Measurements from ENCODE around the gene POU3F1. TPM values are rescaled to one million over a fixed set of nuclear protein-coding genes. Genes with fewer than 3 reads are reported as not detected.

Gene POU3F1
- total and polyA plus RNA-seq, 9 donors = 0.04 to 0.53 (median 0.15) TPM; not detected in 4

DNA sequence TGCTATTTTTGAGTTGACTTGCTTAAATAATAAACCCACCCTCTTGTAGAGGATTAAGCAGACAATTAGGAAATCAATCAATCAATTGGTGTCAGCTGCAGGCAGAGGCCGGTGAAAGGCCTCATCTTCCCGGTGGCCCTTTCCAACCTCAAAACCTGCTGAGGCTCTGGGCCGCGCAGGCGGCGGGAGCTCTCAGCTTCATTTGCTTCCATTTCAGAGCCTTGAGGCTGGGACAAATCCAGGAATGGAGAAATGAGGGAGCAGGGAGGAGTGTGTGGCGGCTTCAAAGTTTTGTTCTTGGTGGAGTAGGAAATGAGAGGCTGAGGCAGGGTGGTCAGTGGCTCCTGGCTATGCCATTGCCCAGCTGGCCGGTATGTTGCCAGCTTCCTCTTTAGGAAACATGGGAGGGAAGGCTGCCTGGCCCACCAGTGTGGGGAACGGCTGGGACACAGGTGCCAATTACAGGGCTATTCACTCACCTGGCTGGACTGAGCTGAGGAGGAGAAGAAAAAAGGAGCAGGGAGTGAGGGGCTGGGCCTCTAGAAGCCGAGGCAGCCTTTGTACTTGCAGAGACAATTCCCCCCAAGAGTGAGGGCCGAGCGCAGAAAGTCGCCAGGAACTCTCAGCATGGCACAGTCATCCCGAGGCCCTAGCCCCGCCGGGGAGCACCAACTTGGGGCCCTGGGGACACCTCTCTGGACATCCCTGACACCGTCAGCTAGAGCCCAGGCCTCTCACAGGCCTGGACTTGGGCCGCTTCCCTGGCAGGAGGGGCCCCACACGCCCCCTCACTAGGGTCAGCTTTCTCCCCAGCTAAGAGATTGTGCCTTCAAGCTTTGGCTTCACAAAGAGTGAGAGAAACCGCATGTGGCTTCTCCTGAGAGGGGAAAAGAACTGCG lies 4.4 kb downstream of the POU3F1 start:
- Histone ChIP-seq H3K9me3 (no peaks in the 10 kb centered on the region), H3K27me3 (peaks cover 4% of the 10 kb centered on the region), H3K27ac (no peak overlapping the region), H3K36me3 (no peaks in the 10 kb centered on the region), H3K4me1 (ENCODE audit: insufficient read depth) (peaks cover 6% of the 10 kb centered on the region), H3K4me3 (no peak overlapping the region)
- no peak for TF ChIP-seq EP300 (IDR thresholded peaks at IDR 0.05)
- TF ChIP-seq CTCF (IDR thresholded peaks at IDR 0.05) = no peak
- no peak for TF ChIP-seq POLR2A (IDR thresholded peaks at IDR 0.05)
- 86 to 91% (median 88%) methylated on average over 21 of the region's 21 CpGs for WGBS, 3 donors
- intact Hi-C loops (cut with DNase I) = no loop called here
- no peak for DNase-seq

DNA sequence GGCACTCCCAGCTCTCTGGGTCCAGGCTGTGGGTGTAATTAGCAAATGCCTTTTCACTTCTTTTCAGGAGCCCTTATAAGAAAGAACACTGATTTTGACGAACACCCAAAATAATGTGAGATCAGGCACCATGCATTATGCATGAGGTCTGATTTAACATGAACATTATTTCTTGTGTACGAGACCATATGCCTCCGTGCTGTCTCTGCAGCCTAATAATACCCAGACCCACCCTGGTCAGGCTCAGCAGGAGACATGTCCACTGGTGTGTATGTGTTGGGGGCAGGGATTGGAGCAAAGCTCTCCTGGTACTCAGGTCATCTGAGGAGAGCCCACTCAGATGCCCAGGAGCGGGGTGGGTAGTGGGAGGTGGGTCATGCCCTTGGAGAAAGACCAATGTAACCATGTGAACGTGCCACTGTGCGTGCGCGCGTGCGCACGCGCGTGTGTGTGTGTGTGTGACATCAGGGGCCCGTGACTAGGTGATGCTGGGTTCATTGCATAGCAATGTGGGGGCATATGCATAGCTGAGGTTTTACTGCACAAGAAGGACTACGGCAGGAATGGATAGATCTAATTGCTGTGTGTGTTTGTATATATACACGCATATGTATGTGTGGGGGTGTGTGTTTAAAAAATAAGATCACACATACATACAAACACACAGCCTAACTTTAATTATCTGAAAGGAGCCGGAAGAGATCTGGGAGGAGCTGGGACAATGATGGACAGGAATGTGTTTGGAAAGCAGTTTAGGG lies 7.1 kb downstream of the POU3F1 start:
- no peak for DNase-seq
- intact Hi-C loops (cut with DNase I) = loop anchor here in 2 of 4 donors (10.0 kb wide), 1 partner anchor 795 kb away; no protein-coding TSS in a partner anchor
- no peaks in the 10 kb centered on the region for H3K4me1 ChIP-seq (ENCODE audit: insufficient read depth)
- no peaks in the 10 kb centered on the region for H3K36me3 ChIP-seq
- no peaks in the 10 kb centered on the region for H3K9me3 ChIP-seq
- H3K27me3 ChIP-seq = no peaks in the 10 kb centered on the region
- no peak overlapping the region for H3K4me3 ChIP-seq
- H3K27ac ChIP-seq = no peak overlapping the region
- WGBS, 3 donors = 79 to 86% (median 80%) methylated on average over 17 of the region's 17 CpGs
- TF ChIP-seq EP300 (IDR thresholded peaks at IDR 0.05) = no peak
- TF ChIP-seq POLR2A (IDR thresholded peaks at IDR 0.05) = no peak
- TF ChIP-seq CTCF (IDR thresholded peaks at IDR 0.05) = no peak

GRCh38 chr1:38038861-38039260 lies 7.7 kb downstream of the POU3F1 start:
- 75 to 87% (median 84%) methylated on average over 10 of the region's 10 CpGs for WGBS, 3 donors
- DNase-seq = no peak
- no peak overlapping the region for H3K4me3 ChIP-seq
- no peak overlapping the region for H3K27ac ChIP-seq
- no peak for TF ChIP-seq CTCF (IDR thresholded peaks at IDR 0.05)
- no peak for TF ChIP-seq POLR2A (IDR thresholded peaks at IDR 0.05)
- TF ChIP-seq EP300 (IDR thresholded peaks at IDR 0.05) = no peak
- intact Hi-C loops (cut with DNase I) = loop anchor here in 2 of 4 donors (10.0 kb wide), 1 partner anchor 796 kb away; no protein-coding TSS in a partner anchor
- H3K36me3 ChIP-seq = no peaks in the 10 kb centered on the region
- no peaks in the 10 kb centered on the region for H3K27me3 ChIP-seq
- no peaks in the 10 kb centered on the region for H3K4me1 ChIP-seq (ENCODE audit: insufficient read depth)
- no peaks in the 10 kb centered on the region for H3K9me3 ChIP-seq

DNA sequence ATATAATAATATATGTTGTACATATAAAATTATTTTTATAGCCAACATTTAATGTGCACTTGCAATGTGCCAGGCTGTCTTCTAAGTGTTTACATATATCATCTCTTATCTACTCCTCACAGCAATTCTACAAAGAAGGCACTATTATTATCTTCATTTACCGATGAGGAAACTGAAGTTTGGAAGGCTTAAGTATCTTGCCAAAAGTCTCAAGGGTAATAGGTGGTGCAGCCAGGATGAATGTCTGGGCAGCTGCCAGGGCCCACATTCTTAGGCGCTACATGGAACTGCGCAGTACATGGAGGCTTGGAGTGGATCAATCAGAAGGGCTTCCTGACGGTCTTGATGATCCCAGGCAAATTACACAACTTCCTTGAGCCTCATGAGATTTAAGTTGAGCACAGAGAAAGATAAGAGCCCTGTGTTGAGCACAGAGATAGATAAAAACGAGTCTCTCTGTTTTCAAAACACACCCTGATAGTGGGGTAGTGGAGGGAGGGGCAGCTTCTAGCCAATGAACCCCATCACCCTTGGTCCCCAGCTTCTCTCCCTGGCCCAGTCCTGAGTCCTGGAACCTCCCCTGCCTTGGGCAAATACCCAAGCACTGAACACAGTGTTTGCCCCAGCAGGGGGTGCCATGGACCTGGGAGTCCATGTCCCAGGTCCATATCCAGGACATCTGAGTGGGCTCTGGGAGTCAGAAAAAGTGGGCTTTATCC lies 9.2 kb downstream of the POU3F1 start:
- no peaks in the 10 kb centered on the region for H3K36me3 ChIP-seq
- DNase-seq = no peak
- no peak overlapping the region for H3K27ac ChIP-seq
- intact Hi-C loops (cut with DNase I) = loop anchor here in 2 of 4 donors (10.0 kb wide), 1 partner anchor 797 kb away; no protein-coding TSS in a partner anchor
- 52 to 58% (median 58%) methylated on average over 5 of the region's 5 CpGs for WGBS, 3 donors
- H3K4me1 ChIP-seq (ENCODE audit: insufficient read depth) = no peaks in the 10 kb centered on the region
- TF ChIP-seq CTCF (IDR thresholded peaks at IDR 0.05) = no peak
- TF ChIP-seq EP300 (IDR thresholded peaks at IDR 0.05) = no peak
- TF ChIP-seq POLR2A (IDR thresholded peaks at IDR 0.05) = no peak
- H3K9me3 ChIP-seq = no peaks in the 10 kb centered on the region
- H3K27me3 ChIP-seq = no peaks in the 10 kb centered on the region
- H3K4me3 ChIP-seq = no peak overlapping the region

Data from ovary (tissue), 9 donors.